HAP-1 (cell line): ENCODE measurements around the gene MMP17.

Source experiments
- DNase-seq, 2 experiments: peaks; one replicate each; pipeline ENCODE4 v3.0.0-alpha.2; 2016 to 2020; ENCODE audit warnings: low spot score in 2 of 2
- H3K27me3 ChIP-seq: fragments of 250-450 bp; sonication (Bioruptor Pico); 2 replicates; pipeline ENCODE4 v1.5.1; 2020; ENCODE audit warnings: low read depth, mild to moderate bottlenecking, moderate library complexity
- H3K36me3 ChIP-seq: fragments of 250-450 bp; sonication (Bioruptor Pico); replicated peaks from 2 replicates; pipeline ENCODE4 v1.5.1; 2020; ENCODE audit warnings: mild to moderate bottlenecking
- H3K4me1 ChIP-seq: fragments of 250-450 bp; sonication (Bioruptor Pico); 2 replicates; pipeline ENCODE4 v1.5.1; 2020; ENCODE audit warnings: mild to moderate bottlenecking
- H3K4me3 ChIP-seq: fragments of 250-450 bp; sonication (Bioruptor Pico); 2 replicates; pipeline ENCODE4 v1.5.1; 2020; ENCODE audit warnings: mild to moderate bottlenecking, moderate library complexity
- H3K9me3 ChIP-seq: fragments of 250-450 bp; sonication (Bioruptor Pico); 2 replicates; pipeline ENCODE4 v1.5.1; 2020; ENCODE audit warnings: mild to moderate bottlenecking, moderate library complexity
- in situ Hi-C: fragments of 300-500 bp; cut with MboI; formaldehyde crosslinking; loops from 3 replicates; pipeline ENCODE4 v1.14.3; 2020; ENCODE audit warnings: low sequenced_read_pairs, inconsistent platforms, mixed read lengths

The MMP17 gene

GRCh38 chr12:131900397-131900796, 72.2 kb downstream of the MMP17 start:
- H3K9me3 ChIP-seq: no peaks in the 10 kb centered on the region
- no peak for DNase-seq
- in situ Hi-C loops: no loop called here
- H3K27me3 ChIP-seq: no peaks in the 10 kb centered on the region
- H3K4me1 ChIP-seq: peaks cover 9% of the 10 kb centered on the region; the same call in 1 of the 2 replicates
- H3K36me3 ChIP-seq: no peaks in the 10 kb centered on the region; the same call in 1 of the 2 replicates
- H3K4me3 ChIP-seq: no peak overlapping the region
